SK-N-SH (cell line): ENCODE measurements around the gene ADAMTS2. TPM values are rescaled to one million over a fixed set of nuclear protein-coding genes. Genes with fewer than 3 reads are reported as not detected.

ENCODE experiments used
- CTCF ChIA-PET: fragments of 300-600, 350-600 bp; formaldehyde crosslinking; extraction: SDS; loops from one replicate; lab custom pipeline; 2021; lab: Yijun Ruan, JAX
- POLR2A ChIA-PET: fragments of 350-600 bp; sonication (Branson Sonifier 250); formaldehyde crosslinking; extraction: SDS; loops from one replicate; lab custom pipeline; 2020; ENCODE audit warnings: antibody characterized with exemption, inconsistent platforms; lab: Yijun Ruan, JAX
- DNase-seq: peaks from one replicate; pipeline ENCODE4 v3.0.0; 2012
- H2AFZ ChIP-seq: fragments of 200-600 bp; sonication (generic); 2 replicates; pipeline ENCODE4 v1.8.1; 2016; ENCODE audit warnings: antibody characterized with exemption, mild to moderate bottlenecking, low read depth
- H3F3A ChIP-seq: fragments of 200-600 bp; sonication (generic); replicated peaks from 2 replicates; pipeline ENCODE3; 2016; ENCODE audit warnings: antibody characterized with exemption, mild to moderate bottlenecking; ENCODE audit not compliant: insufficient read depth
- H3K27ac ChIP-seq, 2 experiments: fragments of 200-500 bp in 1 of 2; fragments of 200-600 bp in 1 of 2; sonication (Bioruptor generic) in 1 of 2; sonication (generic), shearing (Covaris generic) in 1 of 2; 2 replicates each; pipeline versions ENCODE4 v1.5.1 to v1.6.1; 2014 to 2016; ENCODE audit warnings: low read depth in 2 of 2, inconsistent platforms in 1 of 2, low read length in 1 of 2, mild to moderate bottlenecking in 1 of 2, mixed read lengths in 1 of 2
- H3K27me3 ChIP-seq: fragments of 200-600 bp; sonication (generic), shearing (Covaris generic); 2 replicates; pipeline ENCODE4 v1.6.1; 2016; ENCODE audit warnings: mixed run types; ENCODE audit not compliant: insufficient read depth
- H3K36me3 ChIP-seq, 2 experiments: fragments of 200-500 bp in 1 of 2; fragments of 200-600 bp in 1 of 2; sonication (Bioruptor generic) in 1 of 2; sonication (generic) in 1 of 2; replicated peaks in 1 of 2; 2 replicates each; pipeline versions ENCODE3 to v1.5.1; 2014 to 2016; ENCODE audit warnings: low read length in 1 of 2, mild to moderate bottlenecking in 1 of 2; ENCODE audit not compliant: insufficient read depth in 2 of 2, control insufficient read depth in 1 of 2
- H3K4me1 ChIP-seq, 2 experiments: fragments of 200-500 bp in 1 of 2; fragments of 200-600 bp in 1 of 2; sonication (Bioruptor generic) in 1 of 2; sonication (generic), shearing (Covaris generic) in 1 of 2; 2 replicates each; pipeline versions ENCODE4 v1.5.1 to v1.6.1; 2014 to 2016; ENCODE audit warnings: low read depth in 1 of 2, low read length in 1 of 2, mixed run types in 1 of 2; ENCODE audit not compliant: insufficient read depth in 2 of 2, control insufficient read depth in 1 of 2
- H3K4me2 ChIP-seq: fragments of 200-600 bp; sonication (generic), shearing (Covaris generic); 2 replicates; pipeline ENCODE4 v1.6.1; 2017; ENCODE audit warnings: mixed run types
- H3K4me3 ChIP-seq, 2 experiments: fragments of 200-500 bp in 1 of 2; fragments of 200-600 bp in 1 of 2; sonication (Bioruptor generic) in 1 of 2; sonication (generic), shearing (Covaris generic) in 1 of 2; 2 replicates each; pipeline versions ENCODE4 v1.5.1 to v1.8.1; 2014 to 2016; ENCODE audit warnings: low read depth in 2 of 2, inconsistent platforms in 1 of 2, low read length in 1 of 2, mild to moderate bottlenecking in 1 of 2, mixed read lengths in 1 of 2, moderate library complexity in 1 of 2
- H3K79me2 ChIP-seq: fragments of 200-600 bp; sonication (generic); 2 replicates; pipeline ENCODE4 v1.8.1; 2017; ENCODE audit warnings: mild to moderate bottlenecking; ENCODE audit not compliant: insufficient read depth
- H3K9ac ChIP-seq: fragments of 200-600 bp; sonication (generic); 2 replicates; pipeline ENCODE4 v1.6.1; 2017; ENCODE audit warnings: mixed run types
- H3K9me2 ChIP-seq: fragments of 200-600 bp; sonication (generic); 2 replicates; pipeline ENCODE4 v1.6.1; 2017; ENCODE audit warnings: mixed run types
- H3K9me3 ChIP-seq: fragments of 200-600 bp; sonication (generic); 2 replicates; pipeline ENCODE4 v1.6.1; 2017; ENCODE audit warnings: mixed run types, mild to moderate bottlenecking, moderate library complexity
- H4K20me1 ChIP-seq: fragments of 200-600 bp; sonication (generic); 2 replicates; pipeline ENCODE4 v1.6.1; 2017; ENCODE audit warnings: mild to moderate bottlenecking, mixed run types; ENCODE audit not compliant: insufficient read depth
- FOXM1 ChIP-seq: IDR thresholded peaks from 2 replicates; pipeline ENCODE4 v1.4.0; 2012; ENCODE audit warnings: low read depth, mild to moderate bottlenecking
- MEF2A ChIP-seq: IDR thresholded peaks from 2 replicates; pipeline ENCODE4 v1.4.0; 2012; ENCODE audit warnings: low read depth, borderline replicate concordance
- SMC3 ChIP-seq: IDR thresholded peaks from 2 replicates; pipeline ENCODE4 v1.6.1; 2012; ENCODE audit warnings: low read depth, low read length, improper control_type of control experiment
- TAF1 ChIP-seq: IDR thresholded peaks from 2 replicates; pipeline ENCODE4 v1.6.1; 2012; ENCODE audit warnings: low read depth, mild to moderate bottlenecking, low read length, moderate library complexity, borderline replicate concordance
- WGBS: methylation state at CpG from one replicate; pipeline ENCODE4 v1.1.6; 2017; ENCODE audit warnings: low lambda C conversion rate; 5-methylcytosine and 5-hydroxymethylcytosine counted together
- polyA plus RNA-seq, 3 experiments: library from polyadenylated mRNA; depleted of rRNA; stranded (reverse); fragments of >200 nt; gene quantifications; 2 replicates each; pipeline ENCODE4 v1.2.3, GENCODE V29; 2012
- TF ChIP-seq, protein P1 (sequence below): fragments of 150-350 bp; IDR thresholded peaks from 2 replicates; pipeline ENCODE4 v1.6.1; 2016; ENCODE audit warnings: mild to moderate bottlenecking, low read depth, low read length
- TF ChIP-seq, protein P2 (sequence below): fragments of 150-350 bp; IDR thresholded peaks from 2 replicates; pipeline ENCODE4 v1.6.1; 2017; ENCODE audit warnings: antibody characterized with exemption, low read length, low read depth, borderline replicate concordance

Gene ADAMTS2
- polyA plus RNA-seq, 1 of the 3 experiments (the other 2 are of a cell fraction): 0.12 TPM

DNA sequence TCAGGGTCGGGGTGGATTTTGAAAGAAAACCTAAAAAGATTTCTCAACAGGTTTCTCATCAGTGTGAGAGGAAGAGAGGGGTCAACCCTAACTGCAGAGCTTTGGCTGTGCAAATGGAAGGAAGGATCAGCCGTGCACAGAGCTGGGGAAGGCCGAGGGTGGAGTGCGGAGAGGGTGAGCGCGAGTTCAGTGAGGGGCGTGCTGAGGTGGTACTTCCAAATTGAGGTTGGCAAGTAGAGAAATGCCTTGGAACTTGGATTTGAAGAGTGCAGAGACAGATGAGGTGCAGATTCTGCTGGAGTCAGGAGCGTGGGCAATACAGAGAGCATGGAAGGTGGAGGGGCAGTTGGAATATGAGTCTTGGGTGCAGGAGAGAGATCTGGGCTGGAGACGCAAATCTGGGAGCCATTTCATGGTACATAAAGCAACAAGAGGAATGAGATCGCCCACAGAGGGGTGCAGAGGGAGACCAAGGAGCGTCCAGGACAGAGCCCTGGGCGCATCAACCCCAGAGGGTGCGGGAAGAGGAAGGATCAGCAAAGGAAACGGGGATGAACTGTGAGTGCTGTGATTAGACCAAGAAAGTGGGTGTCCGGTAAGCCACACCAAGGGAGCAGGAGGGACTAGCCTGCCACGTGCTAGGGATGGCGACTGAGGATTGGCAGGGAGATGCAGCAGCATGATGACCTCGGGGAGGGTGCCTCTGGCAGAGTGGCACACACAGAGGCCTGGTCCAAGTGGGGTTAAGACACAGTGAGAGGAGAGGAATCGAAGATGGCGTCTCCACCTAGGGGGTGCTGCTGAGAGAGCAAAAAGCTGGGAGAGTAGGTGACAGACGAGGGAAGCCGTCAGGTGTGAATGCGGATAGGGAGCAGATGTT is 105.8 kb downstream of the ADAMTS2 start:
- H3K4me2 ChIP-seq: no peak overlapping the region
- no peaks in the 10 kb centered on the region for H3K9me2 ChIP-seq
- no peak overlapping the region; a peak in 1 of 4 replicates for H3K27ac ChIP-seq
- peaks cover 0 to 23% of the 10 kb centered on the region in 2 experiments; a peak in 1 of 4 replicates for H3K4me1 ChIP-seq
- H3K4me3 ChIP-seq: no peak overlapping the region
- no peak overlapping the region for H3K9ac ChIP-seq
- H3K79me2 ChIP-seq: no peaks in the 10 kb centered on the region
- no peaks in the 10 kb centered on the region for H3F3A ChIP-seq
- H2AFZ ChIP-seq: no peak overlapping the region
- H3K9me3 ChIP-seq: no peaks in the 10 kb centered on the region
- H3K36me3 ChIP-seq: no peaks in the 10 kb centered on the region
- no peaks in the 10 kb centered on the region for H4K20me1 ChIP-seq
- H3K27me3 ChIP-seq: no peaks in the 10 kb centered on the region
- DNase-seq: no peak
- POLR2A ChIA-PET: no interaction called here
- no peak for TF ChIP-seq FOXM1
- TF ChIP-seq, all 33 proteins: peak for 0
- 56% methylated on average over 23 of the region's 23 CpGs for WGBS
- CTCF ChIA-PET: interaction anchor here (1.0 kb wide), 1 partner anchor 8 kb away, joined by 3 read pairs; no protein-coding TSS in a partner anchor

DNA sequence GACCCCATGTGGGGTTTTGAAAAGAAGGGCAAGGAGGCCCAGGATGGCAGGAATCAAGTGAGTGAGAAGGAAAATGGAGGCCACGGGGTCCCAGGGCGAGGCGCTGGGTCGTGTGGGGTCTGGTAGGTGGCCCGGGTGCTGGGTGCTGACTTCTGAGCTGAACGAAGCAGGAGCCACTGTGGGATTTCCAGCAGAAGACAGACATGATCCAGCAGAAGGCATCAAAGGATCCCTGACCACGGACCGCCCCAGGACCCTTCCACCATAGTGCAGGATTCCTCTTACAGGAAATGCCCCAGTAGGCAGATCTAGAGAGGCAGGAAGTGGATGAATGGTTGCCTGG is 106.7 kb downstream of the ADAMTS2 start:
- WGBS: 31% methylated on average over 7 of the region's 8 CpGs
- Histone ChIP-seq H3K79me2 (no peaks in the 10 kb centered on the region), H3F3A (no peaks in the 10 kb centered on the region), H3K9me2 (no peaks in the 10 kb centered on the region), H3K4me1 (peaks cover 0 to 32% of the 10 kb centered on the region in 2 experiments; a peak in 1 of 4 replicates), H3K27me3 (no peaks in the 10 kb centered on the region)
- POLR2A ChIA-PET: no interaction called here
- no peak for TF ChIP-seq FOXM1
- TF ChIP-seq, protein P1, sequence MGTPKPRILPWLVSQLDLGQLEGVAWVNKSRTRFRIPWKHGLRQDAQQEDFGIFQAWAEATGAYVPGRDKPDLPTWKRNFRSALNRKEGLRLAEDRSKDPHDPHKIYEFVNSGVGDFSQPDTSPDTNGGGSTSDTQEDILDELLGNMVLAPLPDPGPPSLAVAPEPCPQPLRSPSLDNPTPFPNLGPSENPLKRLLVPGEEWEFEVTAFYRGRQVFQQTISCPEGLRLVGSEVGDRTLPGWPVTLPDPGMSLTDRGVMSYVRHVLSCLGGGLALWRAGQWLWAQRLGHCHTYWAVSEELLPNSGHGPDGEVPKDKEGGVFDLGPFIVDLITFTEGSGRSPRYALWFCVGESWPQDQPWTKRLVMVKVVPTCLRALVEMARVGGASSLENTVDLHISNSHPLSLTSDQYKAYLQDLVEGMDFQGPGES: no peak
- no peak for TF ChIP-seq MEF2A
- TF ChIP-seq, protein P2, sequence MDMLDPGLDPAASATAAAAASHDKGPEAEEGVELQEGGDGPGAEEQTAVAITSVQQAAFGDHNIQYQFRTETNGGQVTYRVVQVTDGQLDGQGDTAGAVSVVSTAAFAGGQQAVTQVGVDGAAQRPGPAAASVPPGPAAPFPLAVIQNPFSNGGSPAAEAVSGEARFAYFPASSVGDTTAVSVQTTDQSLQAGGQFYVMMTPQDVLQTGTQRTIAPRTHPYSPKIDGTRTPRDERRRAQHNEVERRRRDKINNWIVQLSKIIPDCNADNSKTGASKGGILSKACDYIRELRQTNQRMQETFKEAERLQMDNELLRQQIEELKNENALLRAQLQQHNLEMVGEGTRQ: no peak
- no peak for TF ChIP-seq SMC3
- no peak for TF ChIP-seq TAF1
- TF ChIP-seq, all 33 proteins: peak for 0
- CTCF ChIA-PET: no interaction called here
- H3K36me3 ChIP-seq: no peaks in the 10 kb centered on the region
- no peaks in the 10 kb centered on the region for H3K9me3 ChIP-seq
- H3K9ac ChIP-seq: no peak overlapping the region
- no peak overlapping the region for H2AFZ ChIP-seq
- DNase-seq: no peak
- no peak overlapping the region for H3K4me2 ChIP-seq
- H3K4me3 ChIP-seq: no peak overlapping the region
- no peaks in the 10 kb centered on the region for H4K20me1 ChIP-seq
- H3K27ac ChIP-seq: no peak overlapping the region
